H1 (cell line): ENCODE data around the gene HSPA1A. TPM values are rescaled to one million over a fixed set of nuclear protein-coding genes. Genes with fewer than 3 reads are reported as not detected.

Experiments
- CBX5 ChIP-seq: fragments of 300-800, 300-1000 bp; sonication (generic); IDR thresholded peaks from 2 replicates; pipeline ENCODE4 v1.7.1; 2016; ENCODE audit warnings: antibody characterized with exemption, low read length, low read depth
- CTCF ChIP-seq, 3 experiments: IDR thresholded peaks; 1 replicate in 2 of 3; 2 replicates in 1 of 3; pipeline versions ENCODE4 v1.5.1 to v1.6.1; 2011; ENCODE audit warnings: low read length in 3 of 3, mild to moderate bottlenecking in 3 of 3, inconsistent platforms in 2 of 3, low read depth in 1 of 3, moderate library complexity in 1 of 3; ENCODE audit not compliant: insufficient read depth in 1 of 3; ENCODE audit errors: control extremely low read depth in 1 of 3
- EGR1 ChIP-seq: IDR thresholded peaks from 2 replicates; pipeline ENCODE4 v1.6.1; 2011; ENCODE audit warnings: low read depth, low read length, borderline replicate concordance
- EP300 ChIP-seq, 2 experiments: IDR thresholded peaks; 1 replicate in 1 of 2; 2 replicates in 1 of 2; pipeline ENCODE4 v1.6.1; 2011 to 2012; ENCODE audit warnings: low read depth in 2 of 2, low read length in 2 of 2, mild to moderate bottlenecking in 2 of 2, borderline replicate concordance in 1 of 2, inconsistent platforms in 1 of 2, moderate library complexity in 1 of 2
- EZH2 ChIP-seq: fragments of 200-600 bp; sonication (generic); IDR thresholded peaks from 2 replicates; pipeline ENCODE4 v1.7.1; 2012; ENCODE audit warnings: low read depth, mild to moderate bottlenecking, moderate library complexity, low read length, inconsistent platforms; ENCODE audit not compliant: severe bottlenecking
- FOSL1 ChIP-seq: IDR thresholded peaks from 2 replicates; pipeline ENCODE4 v1.6.1; 2011; ENCODE audit warnings: mild to moderate bottlenecking, low read depth, low read length, moderate library complexity; ENCODE audit not compliant: insufficient read depth
- GTF2F1 ChIP-seq: IDR thresholded peaks from 2 replicates; pipeline ENCODE4 v1.6.1; 2012; ENCODE audit warnings: low read depth, low read length, improper control_type of control experiment, borderline replicate concordance
- KDM1A ChIP-seq: fragments of 200-600, 300-600 bp; sonication (generic); IDR thresholded peaks from 2 replicates; pipeline ENCODE4 v1.7.1; 2016; ENCODE audit warnings: mild to moderate bottlenecking, low read length, borderline replicate concordance
- MAX ChIP-seq: IDR thresholded peaks from 2 replicates; pipeline ENCODE4 v1.6.1; 2012; ENCODE audit warnings: inconsistent platforms
- PHF8 ChIP-seq: fragments of 200-600 bp; sonication (generic); conservative IDR thresholded peaks from 2 replicates; pipeline ENCODE4 v1.7.1; 2012; ENCODE audit warnings: low read depth, mild to moderate bottlenecking, inconsistent platforms, low read length, moderate library complexity
- RBBP5 ChIP-seq: IDR thresholded peaks from 2 replicates; pipeline ENCODE4 v1.7.1; 2012; ENCODE audit warnings: low read depth, mild to moderate bottlenecking, inconsistent platforms, low read length, moderate library complexity, borderline replicate concordance
- RFX5 ChIP-seq: IDR thresholded peaks from 2 replicates; pipeline ENCODE4 v1.6.1; 2011; ENCODE audit warnings: low read depth, low read length, improper control_type of control experiment, borderline replicate concordance
- RXRA ChIP-seq: IDR thresholded peaks from 2 replicates; pipeline ENCODE4 v1.6.1; 2011; ENCODE audit warnings: low read depth, mild to moderate bottlenecking, low read length, moderate library complexity; ENCODE audit not compliant: insufficient read depth
- SAP30 ChIP-seq: fragments of 300-600 bp; sonication (generic); IDR thresholded peaks from 2 replicates; pipeline ENCODE4 v1.7.1; 2012; ENCODE audit warnings: low read length, moderate library complexity, mild to moderate bottlenecking, inconsistent platforms; ENCODE audit not compliant: insufficient read depth, insufficient replicate concordance
- SIX5 ChIP-seq: IDR thresholded peaks from 2 replicates; pipeline ENCODE4 v1.6.1; 2011; ENCODE audit warnings: mild to moderate bottlenecking, low read depth, low read length
- SP4 ChIP-seq: IDR thresholded peaks from 2 replicates; pipeline ENCODE4 v1.6.1; 2012; ENCODE audit warnings: low read length, inconsistent platforms
- TAF1 ChIP-seq: IDR thresholded peaks from 2 replicates; pipeline ENCODE4 v1.6.1; 2011; ENCODE audit warnings: mild to moderate bottlenecking, low read depth, low read length
- YY1 ChIP-seq: IDR thresholded peaks from 2 replicates; pipeline ENCODE4 v1.6.1; 2011; ENCODE audit warnings: low read depth, mild to moderate bottlenecking, low read length
- polyA plus RNA-seq, 7 experiments: library from polyadenylated mRNA; depleted of rRNA in 3 of 7; stranded (reverse) in 5 of 7; unstranded in 2 of 7; fragments of >200 nt in 5 of 7; fragments of 200-250 nt in 2 of 7; gene quantifications; 1 replicate in 5 of 7; 2 replicates in 1 of 7; 4 replicates in 1 of 7; pipeline versions ENCODE4 v1.2.1 to v1.2.3, GENCODE V29; 2011 to 2013; ENCODE audit warnings: missing spikeins in 2 of 7, mixed read lengths in 2 of 7
- total RNA-seq: library from RNA; stranded (reverse); fragmentation: NEBNext Ultra II Directional; extraction: Animal tissue kit (Norgen Biotek cat#: 25700); gene quantifications from 2 replicates; pipeline ENCODE4 v1.2.1, GENCODE V29; 2021
- TF ChIP-seq, protein P1 (sequence below): IDR thresholded peaks from 2 replicates; pipeline ENCODE4 v1.6.1; 2012; ENCODE audit warnings: low read length, inconsistent platforms

Gene HSPA1A
- total and polyA plus RNA-seq, 2 of the 8 experiments (the other 6 are each of a cell fraction or from before 2014, with no cell fraction given): 40.7 to 54.0 TPM

DNA sequence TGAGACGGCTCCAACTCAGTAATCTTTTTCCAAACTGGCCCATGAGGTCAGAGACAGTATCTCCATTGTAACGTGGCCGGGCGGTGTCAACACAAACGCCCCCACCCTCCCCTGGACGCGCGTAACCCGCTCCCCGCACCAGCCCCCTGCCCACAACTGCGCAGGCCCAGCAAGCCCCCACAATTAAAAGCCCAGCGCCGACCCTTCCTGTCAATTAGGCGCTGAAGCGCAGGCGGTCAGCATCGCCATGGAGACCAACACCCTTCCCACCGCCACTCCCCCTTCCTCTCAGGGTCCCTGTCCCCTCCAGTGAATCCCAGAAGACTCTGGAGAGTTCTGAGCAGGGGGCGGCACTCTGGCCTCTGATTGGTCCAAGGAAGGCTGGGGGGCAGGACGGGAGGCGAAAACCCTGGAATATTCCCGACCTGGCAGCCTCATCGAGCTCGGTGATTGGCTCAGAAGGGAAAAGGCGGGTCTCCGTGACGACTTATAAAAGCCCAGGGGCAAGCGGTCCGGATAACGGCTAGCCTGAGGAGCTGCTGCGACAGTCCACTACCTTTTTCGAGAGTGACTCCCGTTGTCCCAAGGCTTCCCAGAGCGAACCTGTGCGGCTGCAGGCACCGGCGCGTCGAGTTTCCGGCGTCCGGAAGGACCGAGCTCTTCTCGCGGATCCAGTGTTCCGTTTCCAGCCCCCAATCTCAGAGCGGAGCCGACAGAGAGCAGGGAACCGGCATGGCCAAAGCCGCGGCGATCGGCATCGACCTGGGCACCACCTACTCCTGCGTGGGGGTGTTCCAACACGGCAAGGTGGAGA lies at the start of gene HSPA1A, which contains the start of gene HSPA1L (continued):
- TF ChIP-seq EP300 (IDR thresholded peaks at IDR 0.05; ENCODE audit: borderline replicate concordance in 1 of 2, low read depth in 2 of 2, low read length in 2 of 2) (no peak), GTF2F1 (no peak), RBBP5 (no peak), SP4 (peak; percentile 47; the same call in 1 of the 2 replicates), CBX5 (no peak), SAP30 (no peak), FOSL1 (no peak), TAF1 (peak; percentile 86), KDM1A (no peak), RXRA (no peak), EZH2 (no peak), PHF8 (peak; percentile 70), CTCF (IDR thresholded peaks at IDR 0.05; ENCODE audit: control extremely low read depth in 1 of 3, insufficient read depth in 1 of 3, low read depth in 1 of 3, low read length in 3 of 3) (no peak), YY1 (no peak), RFX5 (no peak), MAX (no peak), EGR1 (no peak), SIX5 (no peak)
- TF ChIP-seq, protein P1, sequence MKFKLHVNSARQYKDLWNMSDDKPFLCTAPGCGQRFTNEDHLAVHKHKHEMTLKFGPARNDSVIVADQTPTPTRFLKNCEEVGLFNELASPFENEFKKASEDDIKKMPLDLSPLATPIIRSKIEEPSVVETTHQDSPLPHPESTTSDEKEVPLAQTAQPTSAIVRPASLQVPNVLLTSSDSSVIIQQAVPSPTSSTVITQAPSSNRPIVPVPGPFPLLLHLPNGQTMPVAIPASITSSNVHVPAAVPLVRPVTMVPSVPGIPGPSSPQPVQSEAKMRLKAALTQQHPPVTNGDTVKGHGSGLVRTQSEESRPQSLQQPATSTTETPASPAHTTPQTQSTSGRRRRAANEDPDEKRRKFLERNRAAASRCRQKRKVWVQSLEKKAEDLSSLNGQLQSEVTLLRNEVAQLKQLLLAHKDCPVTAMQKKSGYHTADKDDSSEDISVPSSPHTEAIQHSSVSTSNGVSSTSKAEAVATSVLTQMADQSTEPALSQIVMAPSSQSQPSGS: no peak
